ENCODE measurements around the gene KCP.

Gene KCP

GRCh38 chr7:128835231-128835751 is 75.2 kb downstream of the KCP start:
- POLR2A ChIA-PET = no interaction called here

GRCh38 chr7:128833946-128834325 is 76.6 kb downstream of the KCP start:
- no peak for TF ChIP-seq CTCF (IDR thresholded peaks at IDR 0.05; ENCODE audit: control extremely low read depth, extremely low read depth, low read depth, missing control alignments)
- DNase-seq (ENCODE audit: extremely low spot score) = no peak
- CTCF ChIA-PET = interaction anchor here (4.3 to 5.4 kb wide), 2 partner anchors 8 to 29 kb away, joined by 21 to 38 read pairs; partner anchors contain the start of gene ATP6V1F
- POLR2A ChIA-PET = interaction anchor here (0.6 kb wide), 1 partner anchor 1144 kb away, joined by 3 read pairs; no protein-coding TSS in a partner anchor

More at GRCh38 chr7:128835231-128835751, 75.2 kb downstream of the KCP start:
- DNase-seq (ENCODE audit: extremely low spot score) = no peak
- TF ChIP-seq CTCF (IDR thresholded peaks at IDR 0.05; ENCODE audit: control extremely low read depth, extremely low read depth, low read depth, missing control alignments) = no peak
- CTCF ChIA-PET = interaction anchor here (1.1 to 5.4 kb wide), 6 partner anchors 12 to 375 kb away, joined by 3 to 21 read pairs (median 5); partner anchors contain the start of gene ATP6V1F

- ChIA-PET CTCF (interaction anchor here (0.7 to 5.4 kb wide), 10 partner anchors 9 to 385 kb away, joined by 3 to 38 read pairs (median 4); partner anchors contain the start of gene ATP6V1F), POLR2A (no interaction called here)
- DNase-seq (ENCODE audit: extremely low spot score) = no peak
- TF ChIP-seq CTCF (IDR thresholded peaks at IDR 0.05; ENCODE audit: control extremely low read depth, extremely low read depth, low read depth, missing control alignments) = no peak
Observed at GRCh38 chr7:128833148-128833945, 77.2 kb downstream of the KCP start.

- CTCF ChIA-PET = interaction anchor here (0.7 to 5.4 kb wide), 10 partner anchors 9 to 385 kb away, joined by 3 to 38 read pairs (median 4); partner anchors contain the start of gene ATP6V1F
- DNase-seq (ENCODE audit: extremely low spot score) = no peak
- POLR2A ChIA-PET = no interaction called here
- no peak for TF ChIP-seq CTCF (IDR thresholded peaks at IDR 0.05; ENCODE audit: control extremely low read depth, extremely low read depth, low read depth, missing control alignments)
Observed at GRCh38 chr7:128832880-128833147, 77.7 kb downstream of the KCP start.

- DNase-seq (ENCODE audit: extremely low spot score) = no peak
- TF ChIP-seq CTCF (IDR thresholded peaks at IDR 0.05; ENCODE audit: control extremely low read depth, extremely low read depth, low read depth, missing control alignments) = no peak
- ChIA-PET POLR2A (no interaction called here), CTCF (interaction anchor here (0.8 to 5.4 kb wide), 10 partner anchors 10 to 386 kb away, joined by 3 to 38 read pairs (median 5); partner anchors contain the start of gene ATP6V1F)
Observed at GRCh38 chr7:128831994-128832879, 78.3 kb downstream of the KCP start.

Measured in GM10248 (cell line).